ENCODE data around the gene PKNOX2.

Gene PKNOX2

DNA sequence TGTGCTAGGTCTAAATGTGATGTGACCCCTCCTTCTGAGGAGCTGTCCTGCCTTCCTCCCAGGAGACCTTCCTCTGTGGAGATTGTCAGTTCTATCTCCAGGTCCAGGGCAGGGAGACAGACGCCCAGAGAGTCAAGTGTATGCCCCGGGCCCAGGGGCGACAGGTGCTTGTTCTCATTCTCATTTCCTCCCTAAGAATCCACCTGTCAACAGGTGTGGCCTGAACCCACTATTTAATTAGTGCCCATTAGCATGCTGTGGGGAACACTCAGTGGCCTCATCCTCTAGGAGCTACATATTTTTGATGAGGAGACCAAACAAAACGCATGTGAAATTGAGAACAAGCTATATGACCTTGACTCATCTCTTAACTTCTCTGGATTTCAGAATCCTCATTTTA lies 9.5 kb downstream of the PKNOX2 start:
- no peak for DNase-seq

DNA sequence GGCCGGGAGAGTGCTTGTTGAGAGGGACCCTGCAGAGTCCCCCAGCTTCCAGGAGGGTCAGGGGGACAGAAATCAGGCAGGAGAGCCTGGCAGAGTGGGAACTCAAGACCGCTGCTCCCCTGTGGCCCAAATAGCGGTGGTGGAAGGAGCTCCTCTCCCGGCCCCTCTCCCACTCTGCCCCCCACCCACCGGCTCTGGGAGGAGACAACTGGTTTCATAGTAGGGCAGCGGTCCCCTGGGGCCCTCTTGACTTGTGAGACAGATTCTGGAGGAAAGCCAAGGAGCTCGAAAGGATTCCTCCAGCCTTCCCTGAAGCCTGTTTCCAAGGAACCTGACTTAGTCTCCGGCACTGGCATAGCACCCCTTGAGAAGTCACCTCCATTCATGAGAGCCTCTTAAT lies 10.1 kb downstream of the PKNOX2 start:
- no peak for DNase-seq

DNA sequence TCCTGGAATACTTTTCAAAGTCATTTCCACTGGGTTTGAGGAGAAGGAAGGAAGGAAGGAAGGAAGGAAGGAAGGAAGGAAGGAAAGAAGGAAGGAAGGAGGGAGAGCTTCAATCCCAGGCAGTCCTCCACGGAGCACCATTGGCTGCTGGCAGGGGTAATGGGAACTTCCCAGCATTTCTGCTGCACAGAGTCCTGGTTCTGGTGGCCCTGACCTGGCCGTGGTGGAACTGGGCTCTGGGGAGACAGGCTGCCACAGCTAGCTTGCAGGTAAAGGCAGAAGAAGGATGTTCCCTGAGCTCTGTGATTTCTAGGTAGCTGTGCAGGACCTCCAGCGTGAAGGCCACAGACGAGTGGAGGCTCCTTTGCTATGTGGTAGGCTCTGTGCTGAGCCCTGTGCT lies 10.6 kb downstream of the PKNOX2 start:
- DNase-seq, result no peak

DNA sequence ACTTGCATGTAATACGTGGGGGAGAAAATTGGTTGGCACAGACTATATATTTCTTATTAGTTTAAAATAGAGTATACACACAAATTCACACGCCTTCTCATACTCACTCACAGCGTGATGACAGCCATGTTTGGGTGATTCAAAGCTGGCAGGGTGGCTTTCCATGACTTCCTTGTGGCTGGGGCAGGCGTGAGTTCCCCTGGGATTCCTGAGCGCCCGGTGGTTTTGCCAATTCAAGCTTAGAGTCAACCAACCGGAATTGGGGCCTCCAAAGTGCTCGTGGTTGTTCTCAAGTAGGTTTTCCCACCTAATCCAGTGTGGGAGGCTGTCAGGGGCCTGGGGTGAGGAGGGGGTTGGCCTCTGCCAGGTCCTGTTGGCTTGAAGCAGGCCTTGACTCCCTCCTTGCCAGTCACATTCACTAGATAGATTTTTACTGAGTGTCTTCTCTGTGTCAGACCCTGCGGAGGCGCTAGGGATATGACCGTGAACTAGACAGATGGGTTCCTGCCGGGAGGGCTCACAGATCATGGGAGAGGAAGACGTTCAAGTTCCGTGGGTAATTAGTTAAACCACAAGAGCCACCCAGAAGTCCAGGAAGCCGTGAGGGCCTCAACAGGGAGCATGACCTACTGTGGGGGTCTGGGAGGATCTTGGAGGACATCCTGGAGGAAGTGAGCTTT lies 11.5 kb downstream of the PKNOX2 start:
- DNase-seq, result peak; percentile 8

DNA sequence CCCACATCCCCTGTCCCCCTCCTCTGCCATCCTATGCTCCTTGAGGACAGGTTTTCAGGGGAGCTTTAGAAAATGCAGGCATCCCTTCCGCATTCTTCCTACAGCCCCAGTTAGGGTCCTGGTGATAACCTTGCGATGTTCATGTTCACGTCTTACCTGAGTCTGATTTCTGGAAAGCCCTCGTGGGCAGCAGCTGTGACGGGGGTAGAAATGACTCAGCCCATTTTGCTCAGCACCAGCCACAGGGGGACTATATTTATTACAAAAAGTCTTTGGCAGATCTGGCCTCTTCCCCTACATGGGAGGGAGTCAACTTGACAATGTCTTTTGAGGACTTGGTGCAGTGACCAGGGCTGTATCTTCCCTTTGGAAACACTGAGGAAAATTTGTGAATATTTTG lies 12.3 kb downstream of the PKNOX2 start:
- no peak for DNase-seq

DNA sequence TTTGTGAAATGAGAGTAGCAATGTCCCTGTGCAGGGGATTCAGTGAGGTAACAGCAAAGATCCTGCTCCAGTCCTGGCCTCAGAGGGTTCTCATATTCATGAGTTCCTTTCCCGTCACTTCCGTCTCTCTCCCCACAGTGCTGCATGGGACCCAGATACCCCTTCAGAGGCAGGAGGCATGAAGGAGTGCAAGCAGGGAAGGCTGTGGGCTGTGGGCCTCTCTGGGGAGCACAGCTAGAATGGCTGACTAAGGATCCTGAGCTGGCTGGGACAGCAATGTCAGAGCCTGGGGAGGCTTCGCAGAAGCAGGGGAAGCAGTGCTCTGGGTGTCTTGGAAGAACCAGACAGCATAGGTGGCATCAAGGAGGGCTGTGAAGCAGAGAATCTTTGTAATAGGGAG lies 13.0 kb downstream of the PKNOX2 start:
- DNase-seq, result no peak

DNA sequence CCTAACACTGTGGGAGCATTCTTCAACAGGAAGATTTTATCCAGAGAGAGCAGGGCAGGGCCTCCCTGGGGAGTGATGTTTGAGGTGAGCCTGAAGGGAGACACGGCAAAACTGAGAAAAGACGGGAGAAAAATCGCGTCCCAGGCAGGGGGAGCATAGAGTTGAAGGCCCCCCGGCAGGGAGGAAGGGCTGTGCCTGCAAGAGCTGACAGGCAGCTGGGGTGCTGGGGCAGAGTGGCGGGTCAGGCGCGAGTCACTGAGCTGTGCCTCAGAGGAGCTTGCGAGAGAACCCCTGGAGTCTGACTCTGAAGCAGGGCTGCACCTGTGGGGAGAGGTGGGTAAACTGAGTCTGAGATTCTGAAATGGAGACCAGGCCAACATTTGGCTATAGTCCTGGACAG lies 14.8 kb downstream of the PKNOX2 start:
- no peak for DNase-seq

DNA sequence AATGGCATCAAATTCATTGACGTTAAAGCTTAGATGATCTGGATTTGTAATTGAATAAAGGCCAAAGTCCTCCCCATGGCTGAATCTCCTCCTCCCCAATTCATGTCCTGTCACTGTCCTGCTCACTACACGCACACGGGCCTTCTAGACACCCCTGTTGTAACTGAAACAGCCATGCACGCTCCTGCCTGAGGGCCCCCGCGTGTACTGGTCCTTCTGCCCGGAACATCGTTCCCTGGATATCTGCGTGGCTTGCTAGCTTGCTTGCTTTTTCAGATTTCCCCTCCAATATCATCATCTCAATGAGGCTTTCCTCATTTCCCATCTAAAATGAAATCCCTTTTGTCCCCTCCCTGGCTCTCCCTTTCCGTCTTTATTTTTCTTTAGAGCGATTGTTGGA lies 15.3 kb downstream of the PKNOX2 start:
- DNase-seq, result no peak

DNA sequence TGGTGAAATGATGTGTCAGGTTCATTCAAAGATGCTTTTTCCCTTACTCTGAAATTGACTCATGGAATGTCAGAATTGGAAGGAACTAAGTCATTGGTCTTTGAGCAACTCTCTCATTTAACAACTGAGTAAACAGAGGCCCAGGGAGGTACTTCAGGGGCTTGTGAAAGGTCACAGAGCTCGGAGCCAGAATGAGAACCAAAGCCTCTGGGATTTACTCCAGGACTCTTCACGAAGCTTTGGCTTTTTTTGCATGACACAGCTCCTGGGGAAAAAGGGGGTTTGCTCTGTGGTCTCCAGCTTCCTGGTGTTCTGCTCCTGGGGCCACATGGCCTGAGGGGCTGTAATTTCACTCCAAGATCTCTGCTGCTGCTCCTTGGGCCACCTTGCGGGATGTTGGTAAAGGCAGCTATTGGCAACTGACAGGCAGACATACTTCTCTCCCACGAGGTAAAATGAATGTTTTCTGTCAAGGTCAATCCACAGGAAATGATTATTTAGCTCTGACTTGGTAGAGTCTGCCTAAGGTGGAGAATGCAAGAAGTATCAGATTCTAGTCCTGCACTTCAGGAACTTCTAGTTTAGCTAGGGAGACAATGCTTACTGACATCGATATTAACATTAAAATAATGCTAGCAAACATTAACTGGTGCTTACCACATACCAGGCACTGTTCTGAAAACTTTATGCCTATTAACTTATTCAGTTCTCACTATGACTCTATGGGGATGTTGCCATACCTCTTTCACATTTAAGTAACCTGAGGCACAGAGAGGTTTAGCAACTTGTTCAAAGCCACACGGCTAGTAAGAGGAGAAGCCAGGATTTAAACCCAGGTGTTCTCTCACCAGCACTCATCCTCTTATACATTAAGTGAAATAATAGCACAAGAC lies 16.1 kb downstream of the PKNOX2 start:
- DNase-seq, result peak; percentile 16

DNA sequence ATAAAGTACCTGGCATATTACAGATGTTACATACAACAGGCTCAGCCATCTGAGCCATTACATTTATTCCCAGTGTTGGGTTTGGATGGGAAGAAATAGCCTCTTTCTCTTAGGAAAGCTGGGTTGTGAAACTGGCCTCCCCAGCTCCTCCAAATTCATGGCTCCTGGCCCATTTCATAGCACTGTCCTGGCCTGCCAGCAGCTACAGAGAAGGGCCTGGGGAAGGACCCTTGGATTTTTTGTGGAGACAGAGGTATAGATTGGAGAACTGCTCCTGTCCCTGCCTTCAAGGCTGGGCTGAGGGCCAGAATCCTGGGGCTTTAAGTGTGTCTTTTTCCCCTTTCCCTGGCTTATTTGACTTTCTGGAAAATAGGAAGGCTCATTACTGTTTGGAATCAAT lies 18.0 kb downstream of the PKNOX2 start:
- DNase-seq, result no peak

DNA sequence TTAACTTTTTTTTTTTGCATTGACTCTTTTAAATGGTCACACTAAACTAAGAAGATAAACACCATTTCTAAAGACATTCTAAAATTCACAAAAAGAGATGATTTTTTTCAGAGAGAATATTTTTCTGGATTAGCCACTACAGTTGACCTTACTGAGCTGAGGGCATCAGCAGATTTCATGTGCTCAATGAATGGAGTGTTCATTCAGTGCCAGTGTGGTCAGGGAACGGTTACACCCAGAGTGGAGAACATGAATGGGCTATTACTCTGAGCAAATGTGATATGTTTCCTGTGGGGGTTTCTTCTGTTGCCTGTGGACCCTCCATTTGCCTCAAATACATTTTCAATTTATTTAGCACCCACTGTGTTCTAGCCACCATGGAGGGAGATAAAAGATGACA lies 19.1 kb downstream of the PKNOX2 start:
- DNase-seq, result no peak

DNA sequence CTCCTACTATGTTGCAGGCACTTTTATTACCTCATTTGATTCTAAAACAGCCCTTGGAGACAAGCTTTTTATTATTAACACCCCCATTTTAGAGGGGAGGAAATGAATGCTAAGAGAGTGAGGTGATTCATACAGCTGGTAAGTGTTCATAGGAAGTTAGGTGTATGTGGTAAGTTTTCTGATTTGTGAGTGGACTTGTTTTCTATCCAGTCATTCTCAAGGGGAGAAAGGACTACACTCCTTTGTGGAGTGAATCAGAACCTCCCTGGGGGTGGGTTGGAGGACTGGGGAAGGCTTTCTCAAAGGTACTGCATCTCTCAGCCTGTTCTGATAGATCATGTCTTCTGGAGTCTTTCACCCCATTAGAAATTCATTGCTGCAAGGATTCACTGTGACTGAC lies 23.5 kb downstream of the PKNOX2 start:
- no peak for DNase-seq

DNA sequence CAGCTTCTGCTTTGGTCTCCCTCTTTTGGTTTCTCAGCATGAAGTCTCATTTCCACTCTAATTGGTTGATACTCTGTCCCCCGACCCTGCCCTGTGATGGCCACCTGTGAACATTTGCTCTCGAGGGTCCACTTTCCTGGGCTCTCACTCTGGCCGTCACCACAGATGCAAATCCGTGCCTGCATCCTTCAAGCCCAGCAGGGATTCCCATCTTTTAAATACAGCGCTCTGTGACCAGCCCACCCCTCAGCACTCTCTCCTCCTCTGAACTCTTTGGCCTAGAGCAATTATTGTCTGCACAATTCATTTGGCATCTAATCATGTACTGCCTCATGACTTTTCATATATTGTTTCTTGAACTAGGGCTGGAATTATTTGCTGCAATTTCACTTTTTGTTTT lies 26.0 kb downstream of the PKNOX2 start:
- no peak for DNase-seq

DNA sequence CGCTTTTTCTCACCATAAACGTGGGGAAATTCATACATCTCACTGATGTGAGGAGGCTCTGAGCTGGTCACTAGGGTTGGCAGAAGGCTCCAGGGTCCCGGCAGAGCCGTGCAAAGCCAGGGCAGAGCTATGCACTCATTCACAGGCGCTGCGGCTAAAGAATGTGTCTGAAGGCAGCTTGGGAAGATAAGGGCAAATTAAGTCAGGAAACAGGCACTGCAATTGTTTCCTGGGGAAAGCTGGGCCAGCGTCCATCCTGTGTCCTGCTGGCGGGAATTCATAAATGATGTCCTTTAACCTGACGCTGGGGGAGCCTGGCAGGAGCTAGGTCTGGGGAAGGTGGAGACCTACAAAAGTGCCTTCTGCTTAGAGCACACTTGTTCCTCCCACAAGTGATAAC lies 27.6 kb downstream of the PKNOX2 start:
- no peak for DNase-seq

DNA sequence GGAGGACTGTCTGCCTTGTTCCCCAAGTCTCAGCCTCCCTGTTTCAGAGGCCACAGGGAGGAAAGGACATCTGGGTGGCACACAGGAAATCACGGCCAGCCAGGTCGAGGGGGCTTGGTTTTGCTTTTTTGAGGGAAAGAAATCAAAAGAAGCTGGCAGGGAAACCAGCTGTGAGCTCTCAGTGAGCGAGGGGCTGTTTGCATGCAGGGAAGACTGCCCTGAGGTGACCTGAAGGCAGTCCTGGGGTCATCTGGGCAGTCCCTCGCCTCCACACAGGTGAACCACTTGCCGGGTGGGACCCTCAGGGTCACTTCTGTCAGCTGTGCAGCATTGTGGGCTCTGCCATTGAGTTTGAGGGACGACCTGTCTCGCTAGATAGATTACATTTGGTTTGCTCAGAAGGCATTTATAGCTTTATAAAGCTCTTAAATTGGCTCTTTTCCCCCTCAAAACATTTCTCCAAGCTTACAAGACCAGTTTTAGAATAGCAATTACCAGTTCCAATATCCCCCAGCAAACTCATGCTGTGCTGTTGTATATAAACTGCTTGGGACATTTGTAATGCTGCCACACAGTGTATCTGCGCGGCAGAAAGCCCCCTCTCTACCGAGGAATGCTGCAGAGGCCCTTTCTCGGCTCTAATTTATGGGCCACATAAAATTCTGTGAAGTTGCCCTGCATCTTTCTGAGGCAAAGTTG lies 28.3 kb downstream of the PKNOX2 start:
- no peak for DNase-seq

DNA sequence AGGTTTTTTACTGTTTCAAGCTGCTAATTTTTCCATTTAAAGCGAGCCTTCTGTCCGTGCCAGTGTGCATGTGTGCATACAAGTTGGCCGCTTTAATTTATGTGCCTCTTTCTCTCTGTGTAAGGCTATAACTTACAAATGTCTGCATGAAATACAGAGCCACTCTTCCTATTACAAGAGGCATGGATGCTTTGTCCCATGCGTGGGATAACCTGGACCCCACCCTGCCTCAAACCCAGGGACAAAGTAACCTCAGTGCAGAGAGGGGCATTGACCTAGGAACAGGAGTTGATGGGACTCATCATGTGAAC lies 28.8 kb downstream of the PKNOX2 start:
- DNase-seq, result no peak

DNA sequence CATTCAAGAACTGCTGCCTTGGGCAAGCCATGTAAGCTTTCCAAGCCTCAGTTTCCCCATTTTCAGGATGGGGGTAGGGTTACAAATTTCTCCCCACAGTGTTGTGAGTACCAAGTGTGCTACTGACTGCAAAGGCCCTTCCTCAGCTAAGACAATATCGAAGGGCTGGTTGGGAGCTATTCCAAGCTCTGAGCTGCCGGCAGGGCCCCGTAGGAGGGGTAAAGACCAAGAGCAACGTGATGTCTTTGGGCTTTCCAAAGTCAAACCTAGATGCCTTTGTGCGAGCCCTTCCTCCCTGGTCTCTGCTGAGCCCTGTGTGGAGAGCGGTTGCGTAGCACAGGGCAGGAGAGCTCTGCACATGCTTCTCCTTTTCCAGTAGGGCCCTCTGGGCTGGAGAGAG lies 29.3 kb downstream of the PKNOX2 start:
- no peak for DNase-seq

DNA sequence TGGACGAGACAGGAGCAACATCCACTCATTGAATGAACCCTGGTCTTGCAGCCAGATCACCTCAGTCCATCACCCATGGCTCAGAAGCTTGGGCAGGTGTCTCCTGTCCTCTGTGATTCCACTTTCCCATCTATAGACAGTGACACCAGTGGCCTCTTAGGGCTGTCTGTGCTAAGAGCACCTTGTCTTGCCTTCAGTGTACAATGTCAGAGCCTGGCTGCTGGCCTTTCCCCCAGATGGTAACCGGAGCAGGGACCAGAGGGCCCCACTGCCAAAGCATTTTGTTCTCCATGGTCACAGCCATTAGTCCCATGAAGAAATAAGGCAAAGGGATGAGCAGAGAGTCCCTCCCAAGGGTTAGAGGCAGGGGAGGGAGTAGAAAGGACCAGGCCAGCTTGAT lies 35.4 kb downstream of the PKNOX2 start:
- DNase-seq, result no peak

DNA sequence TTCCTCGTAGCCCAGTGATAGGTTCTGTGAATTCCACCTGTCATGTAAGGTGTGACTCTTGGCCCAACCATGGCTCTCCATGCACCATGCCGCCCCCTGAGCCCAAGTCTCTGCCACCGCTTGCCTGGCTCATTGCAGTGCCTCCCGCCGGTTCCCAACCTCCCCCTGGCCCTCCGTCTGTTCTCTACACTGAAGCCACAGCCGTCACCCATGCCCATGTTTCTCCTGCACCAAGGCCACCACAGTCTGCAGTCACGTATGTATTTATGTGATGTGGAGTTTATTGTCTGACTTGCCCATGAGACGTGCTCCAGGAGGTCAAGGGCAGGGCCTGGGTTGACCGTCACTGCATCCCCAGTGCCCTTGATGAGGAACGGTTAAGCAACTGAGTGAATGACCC lies 35.9 kb downstream of the PKNOX2 start:
- DNase-seq, result no peak

DNA sequence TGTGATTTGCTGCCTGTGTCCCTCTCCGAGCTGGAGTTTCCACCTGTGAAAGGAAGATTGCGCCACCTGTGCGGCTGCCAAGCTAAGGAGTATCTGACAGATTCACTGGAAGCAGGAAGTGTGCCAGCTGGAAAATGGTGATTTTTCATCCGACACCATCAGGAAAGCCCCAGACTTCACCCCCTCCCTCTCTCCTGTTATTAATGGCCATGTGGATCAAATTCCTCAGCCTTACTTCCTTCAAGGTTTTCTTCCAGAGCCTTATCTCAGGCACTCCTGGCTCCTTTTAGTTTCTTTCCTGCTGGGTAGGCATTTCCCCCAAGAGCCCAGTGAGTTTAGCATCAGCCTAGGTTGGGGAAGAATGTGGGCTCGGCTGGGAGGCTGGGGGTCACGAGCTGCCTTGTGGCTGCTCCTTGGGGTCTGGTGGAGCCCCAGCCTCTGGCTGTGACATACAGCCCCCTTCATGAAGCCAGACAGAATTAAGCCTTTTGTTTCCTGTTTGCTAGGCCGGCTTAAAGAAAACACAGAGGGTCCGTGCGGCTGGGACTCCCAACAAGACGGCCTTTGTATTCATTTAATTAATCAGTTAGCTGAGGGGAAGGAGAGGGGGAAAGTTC lies 37.1 kb downstream of the PKNOX2 start:
- no peak for DNase-seq

DNA sequence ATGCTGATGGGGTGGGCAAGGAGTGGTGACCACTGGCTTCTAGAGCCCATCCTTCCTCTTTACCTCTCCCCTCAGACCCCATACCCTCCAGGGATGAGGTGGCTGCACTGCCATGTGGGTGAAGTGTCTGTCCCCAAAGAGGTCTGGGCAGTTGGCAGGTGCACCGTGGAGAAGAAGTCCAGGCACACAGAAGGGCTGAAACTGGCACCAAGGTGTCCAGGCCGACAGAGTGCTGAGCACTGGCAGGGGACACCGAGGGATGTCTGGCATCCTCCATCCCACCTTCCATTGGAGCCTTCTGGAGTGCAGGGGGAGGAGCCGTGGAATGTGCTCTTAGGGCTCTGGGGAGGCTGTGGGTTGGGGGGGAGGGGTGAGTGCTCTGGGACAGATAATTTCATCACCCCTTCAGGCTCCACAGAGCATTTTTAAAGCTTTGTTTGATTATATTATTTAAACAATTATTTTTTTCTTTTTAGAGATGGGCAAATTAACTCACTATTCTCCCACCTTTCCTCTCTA lies 37.9 kb downstream of the PKNOX2 start:
- DNase-seq, result peak; percentile 21

DNA sequence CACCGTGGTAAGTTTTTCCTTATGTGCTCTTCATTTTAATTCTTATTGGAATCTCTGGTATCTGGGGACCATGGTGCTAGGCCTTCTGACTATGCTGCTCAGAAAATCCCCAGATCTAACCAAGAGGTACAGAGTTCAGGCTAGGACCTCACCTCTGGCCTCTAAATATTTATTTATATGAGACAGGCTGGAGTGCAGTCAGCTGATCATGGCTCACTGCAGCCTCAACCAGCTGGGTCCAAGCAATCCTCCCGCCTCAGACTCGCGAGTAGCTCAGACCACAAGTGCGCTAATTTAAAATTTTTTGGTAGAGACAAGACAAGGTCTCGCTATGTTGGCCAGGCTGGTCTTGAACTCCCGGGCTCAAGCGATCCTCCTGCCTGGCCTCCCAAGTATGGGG lies 38.4 kb downstream of the PKNOX2 start:
- DNase-seq, result no peak

DNA sequence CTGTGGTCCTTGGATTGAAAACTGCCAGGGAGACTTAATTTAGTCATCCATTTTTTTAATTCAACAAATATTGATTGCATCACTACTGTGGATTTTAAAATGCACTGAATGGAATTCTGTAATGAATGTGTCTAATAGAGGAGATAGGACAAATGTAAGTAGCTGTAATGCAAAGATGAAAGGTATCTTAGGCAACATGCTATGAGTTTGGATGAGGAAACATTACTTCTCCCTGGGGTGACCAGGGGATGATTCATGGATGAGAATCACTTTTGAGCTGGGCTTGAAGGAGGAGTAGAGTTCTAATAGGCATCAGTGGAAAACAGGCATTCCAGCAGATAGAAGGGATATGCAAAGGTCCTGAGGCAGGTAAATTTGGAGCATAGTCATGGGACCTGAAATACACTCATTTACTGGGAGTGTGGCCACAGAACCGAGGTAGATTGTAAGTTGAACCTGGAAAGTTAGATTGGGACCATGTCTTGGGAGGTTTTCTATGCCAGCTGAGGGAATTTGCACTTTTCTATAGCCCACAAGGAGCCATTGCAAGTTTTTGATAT lies 43.4 kb downstream of the PKNOX2 start:
- peak; percentile 49 for DNase-seq
